Spleen (tissue), 11 donors: ENCODE data around the gene MIEN1. TPM values are rescaled to one million over a fixed set of nuclear protein-coding genes. Genes with fewer than 3 reads are reported as not detected.

Source experiments
- DNase-seq: peaks from one replicate; pipeline ENCODE4 v3.0.0-alpha.2; 2020
- H3K27ac ChIP-seq, 8 donors: fragments of 200-600 bp; sonication (generic) in 7 of 8; 1 replicate in 4 of 8; 2 replicates in 4 of 8; pipeline versions ENCODE4 v1.5.0 to v1.8.0; 2016 to 2021; ENCODE audit warnings: inconsistent platforms in 4 of 8, mild to moderate bottlenecking in 4 of 8, moderate library complexity in 1 of 8
- H3K27me3 ChIP-seq, 7 donors: fragments of 200-600 bp; sonication (generic) in 6 of 7; replicated peaks in 1 of 7; 1 replicate in 4 of 7; 2 replicates in 3 of 7; pipeline versions ENCODE4 v1.5.0 to v1.8.0; 2016 to 2021; ENCODE audit warnings: inconsistent platforms in 3 of 7, mild to moderate bottlenecking in 1 of 7
- H3K36me3 ChIP-seq, 6 donors: fragments of 200-600 bp; sonication (generic) in 5 of 6; 1 replicate in 4 of 6; 2 replicates in 2 of 6; pipeline versions ENCODE4 v1.5.0 to v1.8.0; 2016 to 2021; ENCODE audit warnings: inconsistent platforms in 2 of 6
- H3K4me1 ChIP-seq, 6 donors: fragments of 200-600 bp; sonication (generic) in 5 of 6; 1 replicate in 3 of 6; 2 replicates in 3 of 6; pipeline versions ENCODE4 v1.5.0 to v1.8.0; 2016 to 2021; ENCODE audit warnings: inconsistent platforms in 3 of 6
- H3K4me3 ChIP-seq, 8 donors: fragments of 200-600 bp; sonication (generic) in 7 of 8; 1 replicate in 4 of 8; 2 replicates in 4 of 8; pipeline versions ENCODE4 v1.5.0 to v1.8.0; 2016 to 2021; ENCODE audit warnings: inconsistent platforms in 4 of 8, mild to moderate bottlenecking in 4 of 8, moderate library complexity in 2 of 8
- H3K9me3 ChIP-seq, 8 donors: fragments of 200-600 bp; sonication (generic) in 7 of 8; 1 replicate in 4 of 8; 2 replicates in 4 of 8; pipeline versions ENCODE4 v1.5.0 to v1.8.0; 2016 to 2021; ENCODE audit warnings: inconsistent platforms in 4 of 8
- CTCF ChIP-seq, 11 experiments: fragments of 200-600 bp in 7 of 11; fragments of 450-650 bp in 4 of 11; sonication (generic) in 4 of 11; IDR thresholded peaks in 8 of 11; conservative IDR thresholded peaks in 3 of 11; 1 replicate in 7 of 11; 2 replicates in 4 of 11; pipeline versions ENCODE4 v1.4.0 to v1.8.0; 2016 to 2021; ENCODE audit warnings: antibody characterized with exemption in 11 of 11, inconsistent platforms in 4 of 11, mild to moderate bottlenecking in 1 of 11
- POLR2A ChIP-seq, 3 donors: fragments of 450-650 bp; IDR thresholded peaks; one replicate each; pipeline ENCODE4 v1.5.1; 2017; ENCODE audit warnings: antibody characterized with exemption in 3 of 3, mild to moderate bottlenecking in 1 of 3
- POLR2AphosphoS5 ChIP-seq, 3 donors: sonication (generic); formaldehyde crosslinking; IDR thresholded peaks; one replicate each; pipeline ENCODE4 v1.5.1; 2017; ENCODE audit warnings: antibody characterized with exemption in 3 of 3
- WGBS, 5 donors: extraction: QIAGEN DNeasy Blood & Tissue Kit in 3 of 5; methylation state at CpG; one replicate each; pipeline versions ENCODE4 v1.1.5 to v1.1.7; 2013 to 2018; 5-methylcytosine and 5-hydroxymethylcytosine counted together
- intact Hi-C: fragments of 100-400 bp; cut with DNase I; formaldehyde crosslinking; loops from one replicate; pipeline ENCODE4 v1.15.0; 2023; ENCODE audit warnings: low total_unique reads
- polyA plus RNA-seq, 3 donors: library from polyadenylated mRNA; stranded (reverse); fragments of 200-250 nt; gene quantifications; one replicate each; pipeline ENCODE4 v1.2.1, GENCODE V29; 2013
- total RNA-seq, 7 donors: library from RNA; depleted of rRNA in 3 of 7; stranded (reverse); fragments of >200 nt in 3 of 7; fragmentation: NEBNext Ultra II Directional in 4 of 7; extraction: Animal tissue kit (Norgen Biotek cat#: 25700) in 4 of 7; gene quantifications; one replicate each; pipeline versions ENCODE4 v1.1.0 to v1.2.1, GENCODE V29; 2016 to 2021
- donor health status: healthy with polysubstance abuse.
- donor health status: DM: no; HTN: no; CAD: no; lungs with moderate emphysema.
- donor health status: DM: no; HTN: no; CAD: no.
- donor health status: Bipolar disorder and iron deficiency.
- donor health status: healthy.
- donor health status: DM: no; HTN: no; CAD: no.
- donor health status: DM: yes; HTN: yes; CAD: no.

Gene MIEN1
- total and polyA plus RNA-seq, 10 donors = 28.0 to 85.2 (median 51.5) TPM

- H3K4me3 ChIP-seq = no peak overlapping the region
- intact Hi-C loops = loop anchor here (10.0 kb wide), 1 partner anchor 106 kb away; the partner anchor contains the start of genes IKZF3 and ZPBP2
- no peaks in the 10 kb centered on the region for H3K27me3 ChIP-seq
- peaks cover 0 to 39% (median 11%) of the 10 kb centered on the region in 6 donors for H3K36me3 ChIP-seq
- no peaks in the 10 kb centered on the region for H3K9me3 ChIP-seq
- peak overlapping the region in 7 of 8 donors; percentile 35 to 99 (median 98) for H3K27ac ChIP-seq
- WGBS, 5 donors = 63 to 77% (median 69%) methylated on average over 5 of the region's 5 CpGs
- H3K4me1 ChIP-seq = peaks cover 35 to 98% (median 53%) of the 10 kb centered on the region in 6 donors
- DNase-seq = no peak
- TF ChIP-seq CTCF (IDR thresholded peaks at IDR 0.05 in 8 of 11, conservative IDR thresholded peaks at IDR 0.05 in 3 of 11) = no peak
- peak; percentile 22 to 71 (median 37) for TF ChIP-seq POLR2AphosphoS5 (IDR thresholded peaks at IDR 0.05)
Observed at GRCh38 chr17:39759204-39759603, 28.9 kb upstream of the MIEN1 start.

- Histone ChIP-seq H3K9me3 (no peaks in the 10 kb centered on the region), H3K36me3 (peaks cover 0 to 29% (median 4%) of the 10 kb centered on the region in 6 donors), H3K27ac (peak overlapping the region; percentile 16 to 99 (median 98)), H3K4me3 (peak overlapping the region in 1 of 8 donors; percentile 6), H3K4me1 (peaks cover 39 to 97% (median 61%) of the 10 kb centered on the region in 6 donors), H3K27me3 (no peaks in the 10 kb centered on the region)
- no peak for DNase-seq
- TF ChIP-seq CTCF (IDR thresholded peaks at IDR 0.05 in 8 of 11, conservative IDR thresholded peaks at IDR 0.05 in 3 of 11) (no peak), POLR2AphosphoS5 (IDR thresholded peaks at IDR 0.05) (peak in 2 of 3 donors; percentile 41 to 54)
- WGBS, 5 donors = 42 to 51% (median 45%) methylated on average over 11 to 12 of the region's 12 CpGs
- intact Hi-C loops = loop anchor here (10.0 kb wide), 1 partner anchor 107 kb away; the partner anchor contains the start of genes IKZF3 and ZPBP2
Observed at GRCh38 chr17:39757931-39758873, 27.9 kb upstream of the MIEN1 start.

GRCh38 chr17:39757176-39757662 is 26.9 kb upstream of the MIEN1 start:
- 76 to 84% (median 79%) methylated on average over 4 of the region's 4 CpGs for WGBS, 5 donors
- intact Hi-C loops = loop anchor here (10.0 kb wide), 1 partner anchor 108 kb away; the partner anchor contains the start of genes IKZF3 and ZPBP2
- Histone ChIP-seq H3K4me1 (peaks cover 43 to 97% (median 69%) of the 10 kb centered on the region in 6 donors), H3K9me3 (no peaks in the 10 kb centered on the region), H3K27ac (peak overlapping the region; percentile 95 to 99 (median 98)), H3K27me3 (no peaks in the 10 kb centered on the region), H3K36me3 (peaks cover 0 to 19% (median 3%) of the 10 kb centered on the region in 6 donors), H3K4me3 (no peak overlapping the region)
- no peak for DNase-seq
- TF ChIP-seq POLR2AphosphoS5 (IDR thresholded peaks at IDR 0.05) (no peak), CTCF (IDR thresholded peaks at IDR 0.05 in 8 of 11, conservative IDR thresholded peaks at IDR 0.05 in 3 of 11) (no peak), POLR2A (IDR thresholded peaks at IDR 0.05) (no peak)
